HepG2 (cell line): ENCODE data around the gene CFAP300. TPM values are rescaled to one million over a fixed set of nuclear protein-coding genes. Genes with fewer than 3 reads are reported as not detected.

Experiments used
- ATRX ChIP-seq: sonication (generic); formaldehyde crosslinking; IDR thresholded peaks from 2 replicates; pipeline ENCODE4 v1.4.0; 2020; ENCODE audit warnings: missing genetic modification reagents, borderline replicate concordance
- CREM ChIP-seq, 2 experiments: sonication (generic) in 1 of 2; formaldehyde crosslinking in 1 of 2; IDR thresholded peaks; 2 replicates each; pipeline versions ENCODE4 v1.4.0 to v1.6.1; 2016 to 2020; ENCODE audit warnings: antibody characterized with exemption in 1 of 2, mild to moderate bottlenecking in 1 of 2, missing genetic modification reagents in 1 of 2
- GATAD2A ChIP-seq: IDR thresholded peaks from 2 replicates; pipeline ENCODE4 v1.6.1; 2016
- GRHL1 ChIP-seq: sonication (generic); formaldehyde crosslinking; conservative IDR thresholded peaks from 2 replicates; pipeline ENCODE4 v1.8.0; 2022; ENCODE audit warnings: missing genetic modification reagents
- JUN ChIP-seq: sonication (generic); formaldehyde crosslinking; IDR thresholded peaks from 2 replicates; pipeline ENCODE4 v1.4.0; 2020; ENCODE audit warnings: mild to moderate bottlenecking, missing genetic modification reagents
- KAT8 ChIP-seq: IDR thresholded peaks from 2 replicates; pipeline ENCODE4 v1.6.1; 2016; ENCODE audit warnings: missing genetic modification reagents, missing compliant biosample characterization
- KDM2A ChIP-seq: sonication (generic); formaldehyde crosslinking; IDR thresholded peaks from 2 replicates; pipeline ENCODE4 v1.4.0; 2020; ENCODE audit warnings: low read depth, missing genetic modification reagents, borderline replicate concordance
- MAFG ChIP-seq: sonication (generic); formaldehyde crosslinking; IDR thresholded peaks from 2 replicates; pipeline ENCODE4 v1.5.1; 2020; ENCODE audit warnings: mild to moderate bottlenecking, missing genetic modification reagents
- MTA1 ChIP-seq: sonication (generic); formaldehyde crosslinking; IDR thresholded peaks from 2 replicates; pipeline ENCODE4 v1.4.0; 2020; ENCODE audit warnings: missing genetic modification reagents, mild to moderate bottlenecking, borderline replicate concordance
- PAXIP1 ChIP-seq: sonication (generic); formaldehyde crosslinking; conservative IDR thresholded peaks from 2 replicates; pipeline ENCODE4 v1.4.0; 2020; ENCODE audit warnings: mild to moderate bottlenecking, missing genetic modification reagents, moderate library complexity
- SCMH1 ChIP-seq: sonication (generic); formaldehyde crosslinking; IDR thresholded peaks from 2 replicates; pipeline ENCODE4 v1.9.0; 2021; ENCODE audit warnings: missing genetic modification reagents, mild to moderate bottlenecking, borderline replicate concordance
- SIX1 ChIP-seq: sonication (generic); formaldehyde crosslinking; IDR thresholded peaks from 2 replicates; pipeline ENCODE4 v1.4.0; 2020; ENCODE audit warnings: missing genetic modification reagents, borderline replicate concordance
- SNAPC5 ChIP-seq: sonication (generic); formaldehyde crosslinking; IDR thresholded peaks from 2 replicates; pipeline ENCODE4 v1.8.1; 2023; ENCODE audit warnings: mild to moderate bottlenecking, missing genetic modification reagents, borderline replicate concordance
- TEAD2 ChIP-seq: sonication (generic); formaldehyde crosslinking; IDR thresholded peaks from 2 replicates; pipeline ENCODE4 v1.9.0; 2021; ENCODE audit warnings: missing genetic modification reagents
- ZFP91 ChIP-seq: sonication (generic); formaldehyde crosslinking; IDR thresholded peaks from 2 replicates; pipeline ENCODE4 v1.9.0; 2022; ENCODE audit warnings: missing genetic modification reagents, mild to moderate bottlenecking, borderline replicate concordance
- ZFX ChIP-seq: sonication (generic); formaldehyde crosslinking; IDR thresholded peaks from 2 replicates; pipeline ENCODE4 v1.4.0; 2020; ENCODE audit warnings: mild to moderate bottlenecking, low read depth, missing genetic modification reagents, moderate library complexity
- ZNF138 ChIP-seq: sonication (generic); formaldehyde crosslinking; IDR thresholded peaks from 2 replicates; pipeline ENCODE4 v1.5.0; 2020; ENCODE audit warnings: mild to moderate bottlenecking, low read depth, missing genetic modification reagents
- ZNF317 ChIP-seq: sonication (generic); formaldehyde crosslinking; IDR thresholded peaks from 2 replicates; pipeline ENCODE4 v1.5.0; 2020; ENCODE audit warnings: mild to moderate bottlenecking, missing genetic modification reagents
- ZNF343 ChIP-seq: sonication (generic); formaldehyde crosslinking; IDR thresholded peaks from 2 replicates; pipeline ENCODE4 v1.4.0; 2020; ENCODE audit warnings: mild to moderate bottlenecking, missing genetic modification reagents
- ZNF446 ChIP-seq: sonication (generic); formaldehyde crosslinking; IDR thresholded peaks from 2 replicates; pipeline ENCODE4 v1.5.0; 2020; ENCODE audit warnings: mild to moderate bottlenecking, missing genetic modification reagents
- ZNF460 ChIP-seq: sonication (generic); formaldehyde crosslinking; IDR thresholded peaks from 2 replicates; pipeline ENCODE4 v1.5.1; 2020; ENCODE audit warnings: missing genetic modification reagents, mild to moderate bottlenecking, borderline replicate concordance
- polyA plus RNA-seq, 8 experiments: library from polyadenylated mRNA; depleted of rRNA in 3 of 8; stranded (reverse) in 7 of 8; unstranded in 1 of 8; fragments of >200 nt; fragmentation: Illumina TruSeq in 4 of 8; extraction: Trizol in 4 of 8; gene quantifications; 2 replicates each; pipeline versions ENCODE4 v1.2.1 to v1.2.3, GENCODE V29; 2011 to 2016; ENCODE audit warnings: low read depth in 4 of 8, missing spikeins in 1 of 8, mixed read lengths in 1 of 8; ENCODE audit not compliant: insufficient read depth in 1 of 8
- total RNA-seq, 5 experiments: library from RNA; depleted of rRNA; stranded (reverse); fragments of >200 nt; fragmentation: Illumina TruSeq; extraction: Trizol; gene quantifications; 2 replicates each; pipeline ENCODE4 v1.2.3, GENCODE V29; 2016; ENCODE audit warnings: low read depth in 1 of 5

Gene CFAP300
- total and polyA plus RNA-seq, 2 of the 13 experiments (the other 11 are each of a cell fraction or from before 2014, with no cell fraction given) = not detected

GRCh38 chr11:102111011-102111786 lies 64.0 kb downstream of the CFAP300 start (continued):
- peak; percentile 86 for TF ChIP-seq PAXIP1 (CRISPR knock-in tag)
- TF ChIP-seq ZFP91 (CRISPR knock-in tag) = peak; percentile 62; the same call in 1 of the 2 replicates
- TF ChIP-seq KDM2A (CRISPR knock-in tag) = peak; percentile 78; the same call in 1 of the 2 replicates
- TF ChIP-seq SNAPC5 (CRISPR knock-in tag) = no peak
- TF ChIP-seq JUN (CRISPR knock-in tag) = no peak
- TF ChIP-seq GRHL1 = no peak
- TF ChIP-seq ZFX (CRISPR knock-in tag) = peak; percentile 61
- no peak; the same call in 1 of the 2 replicates for TF ChIP-seq GATAD2A (CRISPR knock-in tag)
- TF ChIP-seq MAFG (CRISPR knock-in tag) = no peak
- TF ChIP-seq ZNF317 = peak; percentile 20; the same call in 1 of the 2 replicates
- peak; percentile 9; the same call in 1 of the 2 replicates for TF ChIP-seq KAT8
- no peak for TF ChIP-seq SCMH1 (CRISPR knock-in tag)
- 0 out of 2 replicates have a peak, but pooled peaks have one; percentile 43 for TF ChIP-seq ZNF343
- TF ChIP-seq ZNF138 = no peak
- TF ChIP-seq ZNF446 = no peak
- TF ChIP-seq ATRX = no peak
- TF ChIP-seq TEAD2 = no peak
- no peak for TF ChIP-seq ZNF460 (CRISPR knock-in tag)
- no peak for TF ChIP-seq SIX1 (CRISPR knock-in tag)
- no peak for TF ChIP-seq CREM (IDR thresholded peaks at IDR 0.05)
- TF ChIP-seq CREM (CRISPR knock-in tag; IDR thresholded peaks at IDR 0.05) = no peak
- TF ChIP-seq MTA1 = peak; percentile 67; the same call in 1 of the 2 replicates
